SK-N-SH (cell line): ENCODE results near the gene KIDINS220. TPM values are rescaled to one million over a fixed set of nuclear protein-coding genes. Genes with fewer than 3 reads are reported as not detected.

ENCODE experiments used
- CTCF ChIA-PET: fragments of 300-600, 350-600 bp; formaldehyde crosslinking; extraction: SDS; loops from one replicate; lab custom pipeline; 2021; lab: Yijun Ruan, JAX
- POLR2A ChIA-PET: fragments of 350-600 bp; sonication (Branson Sonifier 250); formaldehyde crosslinking; extraction: SDS; loops from one replicate; lab custom pipeline; 2020; ENCODE audit warnings: antibody characterized with exemption, inconsistent platforms; lab: Yijun Ruan, JAX
- DNase-seq: peaks from one replicate; pipeline ENCODE4 v3.0.0; 2012
- H2AFZ ChIP-seq: fragments of 200-600 bp; sonication (generic); 2 replicates; pipeline ENCODE4 v1.8.1; 2016; ENCODE audit warnings: antibody characterized with exemption, mild to moderate bottlenecking, low read depth
- H3F3A ChIP-seq: fragments of 200-600 bp; sonication (generic); replicated peaks from 2 replicates; pipeline ENCODE3; 2016; ENCODE audit warnings: antibody characterized with exemption, mild to moderate bottlenecking; ENCODE audit not compliant: insufficient read depth
- H3K27ac ChIP-seq, 2 experiments: fragments of 200-500 bp in 1 of 2; fragments of 200-600 bp in 1 of 2; sonication (Bioruptor generic) in 1 of 2; sonication (generic), shearing (Covaris generic) in 1 of 2; 2 replicates each; pipeline versions ENCODE4 v1.5.1 to v1.6.1; 2014 to 2016; ENCODE audit warnings: low read depth in 2 of 2, inconsistent platforms in 1 of 2, low read length in 1 of 2, mild to moderate bottlenecking in 1 of 2, mixed read lengths in 1 of 2
- H3K27me3 ChIP-seq: fragments of 200-600 bp; sonication (generic), shearing (Covaris generic); 2 replicates; pipeline ENCODE4 v1.6.1; 2016; ENCODE audit warnings: mixed run types; ENCODE audit not compliant: insufficient read depth
- H3K36me3 ChIP-seq, 2 experiments: fragments of 200-500 bp in 1 of 2; fragments of 200-600 bp in 1 of 2; sonication (Bioruptor generic) in 1 of 2; sonication (generic) in 1 of 2; replicated peaks in 1 of 2; 2 replicates each; pipeline versions ENCODE3 to v1.5.1; 2014 to 2016; ENCODE audit warnings: low read length in 1 of 2, mild to moderate bottlenecking in 1 of 2; ENCODE audit not compliant: insufficient read depth in 2 of 2, control insufficient read depth in 1 of 2
- H3K4me1 ChIP-seq, 2 experiments: fragments of 200-500 bp in 1 of 2; fragments of 200-600 bp in 1 of 2; sonication (Bioruptor generic) in 1 of 2; sonication (generic), shearing (Covaris generic) in 1 of 2; 2 replicates each; pipeline versions ENCODE4 v1.5.1 to v1.6.1; 2014 to 2016; ENCODE audit warnings: low read depth in 1 of 2, low read length in 1 of 2, mixed run types in 1 of 2; ENCODE audit not compliant: insufficient read depth in 2 of 2, control insufficient read depth in 1 of 2
- H3K4me2 ChIP-seq: fragments of 200-600 bp; sonication (generic), shearing (Covaris generic); 2 replicates; pipeline ENCODE4 v1.6.1; 2017; ENCODE audit warnings: mixed run types
- H3K4me3 ChIP-seq, 2 experiments: fragments of 200-500 bp in 1 of 2; fragments of 200-600 bp in 1 of 2; sonication (Bioruptor generic) in 1 of 2; sonication (generic), shearing (Covaris generic) in 1 of 2; 2 replicates each; pipeline versions ENCODE4 v1.5.1 to v1.8.1; 2014 to 2016; ENCODE audit warnings: low read depth in 2 of 2, inconsistent platforms in 1 of 2, low read length in 1 of 2, mild to moderate bottlenecking in 1 of 2, mixed read lengths in 1 of 2, moderate library complexity in 1 of 2
- H3K79me2 ChIP-seq: fragments of 200-600 bp; sonication (generic); 2 replicates; pipeline ENCODE4 v1.8.1; 2017; ENCODE audit warnings: mild to moderate bottlenecking; ENCODE audit not compliant: insufficient read depth
- H3K9ac ChIP-seq: fragments of 200-600 bp; sonication (generic); 2 replicates; pipeline ENCODE4 v1.6.1; 2017; ENCODE audit warnings: mixed run types
- H3K9me2 ChIP-seq: fragments of 200-600 bp; sonication (generic); 2 replicates; pipeline ENCODE4 v1.6.1; 2017; ENCODE audit warnings: mixed run types
- H3K9me3 ChIP-seq: fragments of 200-600 bp; sonication (generic); 2 replicates; pipeline ENCODE4 v1.6.1; 2017; ENCODE audit warnings: mixed run types, mild to moderate bottlenecking, moderate library complexity
- H4K20me1 ChIP-seq: fragments of 200-600 bp; sonication (generic); 2 replicates; pipeline ENCODE4 v1.6.1; 2017; ENCODE audit warnings: mild to moderate bottlenecking, mixed run types; ENCODE audit not compliant: insufficient read depth
- FOXJ3 ChIP-seq: sonication (generic); formaldehyde crosslinking; IDR thresholded peaks from 2 replicates; pipeline ENCODE4 v1.5.1; 2020; ENCODE audit warnings: mild to moderate bottlenecking, missing genetic modification reagents
- FOXM1 ChIP-seq: IDR thresholded peaks from 2 replicates; pipeline ENCODE4 v1.4.0; 2012; ENCODE audit warnings: low read depth, mild to moderate bottlenecking
- GATA2 ChIP-seq: sonication (generic); formaldehyde crosslinking; IDR thresholded peaks from 2 replicates; pipeline ENCODE4 v1.5.0; 2020; ENCODE audit warnings: mild to moderate bottlenecking, missing genetic modification reagents
- JUND ChIP-seq: IDR thresholded peaks from 2 replicates; pipeline ENCODE4 v1.4.0; 2012
- MXI1 ChIP-seq: IDR thresholded peaks from 2 replicates; pipeline ENCODE4 v1.6.1; 2012; ENCODE audit warnings: mild to moderate bottlenecking, low read depth, low read length, improper control_type of control experiment
- PBX3 ChIP-seq: IDR thresholded peaks from 2 replicates; pipeline ENCODE4; 2012
- RCOR1 ChIP-seq: fragments of 150-350 bp; IDR thresholded peaks from 2 replicates; pipeline ENCODE4 v1.6.1; 2017; ENCODE audit warnings: antibody characterized with exemption, low read length
- RFX5 ChIP-seq: IDR thresholded peaks from 2 replicates; pipeline ENCODE4 v1.6.1; 2012; ENCODE audit warnings: mild to moderate bottlenecking, improper control_type of control experiment, low read length
- TCF12 ChIP-seq: IDR thresholded peaks from 2 replicates; pipeline ENCODE4 v1.4.0; 2012
- USF2 ChIP-seq: fragments of 150-350 bp; IDR thresholded peaks from 2 replicates; pipeline ENCODE4 v1.6.1; 2017; ENCODE audit warnings: antibody characterized with exemption, low read length, low read depth, borderline replicate concordance
- WGBS: methylation state at CpG from one replicate; pipeline ENCODE4 v1.1.6; 2017; ENCODE audit warnings: low lambda C conversion rate; 5-methylcytosine and 5-hydroxymethylcytosine counted together
- polyA plus RNA-seq, 3 experiments: library from polyadenylated mRNA; depleted of rRNA; stranded (reverse); fragments of >200 nt; gene quantifications; 2 replicates each; pipeline ENCODE4 v1.2.3, GENCODE V29; 2012

Gene KIDINS220
- polyA plus RNA-seq, 1 of the 3 experiments (the other 2 are of a cell fraction): 18.2 TPM

GRCh38 chr2:8750221-8750620, 87.2 kb downstream of the KIDINS220 start:
- Histone ChIP-seq H3K4me2 (no peak overlapping the region), H3K9ac (no peak overlapping the region), H3K27me3 (no peaks in the 10 kb centered on the region), H3K27ac (peak overlapping the region in 1 of 2 experiments; percentile 12; a peak in 1 of 4 replicates), H3K9me2 (no peaks in the 10 kb centered on the region; the same call in 1 of the 2 replicates), H4K20me1 (peaks cover 5% of the 10 kb centered on the region; the same call in 1 of the 2 replicates), H3K4me1 (peaks cover 11 to 24% of the 10 kb centered on the region in 2 experiments; a peak in 3 of 4 replicates), H3F3A (peaks cover 13% of the 10 kb centered on the region), H3K79me2 (no peaks in the 10 kb centered on the region), H3K9me3 (no peaks in the 10 kb centered on the region), H3K36me3 (peaks cover 25 to 47% of the 10 kb centered on the region in 2 experiments), H3K4me3 (no peak overlapping the region), H2AFZ (no peak overlapping the region)
- CTCF ChIA-PET: interaction anchor here (1.0 to 2.5 kb wide), 2 partner anchors 11 to 14 kb away, joined by 4 to 9 read pairs; no protein-coding TSS in a partner anchor
- WGBS: 81% methylated on average over 7 of the region's 7 CpGs
- POLR2A ChIA-PET: no interaction called here
- TF ChIP-seq FOXJ3 (CRISPR knock-in tag): no peak
- TF ChIP-seq TCF12: peak; percentile 16; the same call in 1 of the 2 replicates
- TF ChIP-seq GATA2 (CRISPR knock-in tag): no peak
- TF ChIP-seq JUND: 0 out of 2 replicates have a peak, but pooled peaks have one; percentile 7
- TF ChIP-seq RFX5: peak; percentile 71; the same call in 1 of the 2 replicates
- TF ChIP-seq RCOR1: no peak
- DNase-seq: no peak

- no peaks in the 10 kb centered on the region for H3K27me3 ChIP-seq
- H3F3A ChIP-seq: peaks cover 5% of the 10 kb centered on the region
- no peak overlapping the region for H3K4me3 ChIP-seq
- H3K9me3 ChIP-seq: no peaks in the 10 kb centered on the region
- 90% methylated on average over 6 of the region's 6 CpGs for WGBS
- DNase-seq: no peak
- H3K9me2 ChIP-seq: no peaks in the 10 kb centered on the region
- no peaks in the 10 kb centered on the region for H3K79me2 ChIP-seq
- peaks cover 2 to 3% of the 10 kb centered on the region in 2 experiments; a peak in 2 of 4 replicates for H3K4me1 ChIP-seq
- H3K36me3 ChIP-seq: peaks cover 43 to 60% of the 10 kb centered on the region in 2 experiments
- H3K9ac ChIP-seq: no peak overlapping the region
- H3K4me2 ChIP-seq: no peak overlapping the region
- ChIA-PET POLR2A (no interaction called here), CTCF (interaction anchor here (1.1 to 1.5 kb wide), 3 partner anchors 11 to 397 kb away, joined by 3 to 5 read pairs (median 4); no protein-coding TSS in a partner anchor)
- H3K27ac ChIP-seq: no peak overlapping the region
- H2AFZ ChIP-seq: no peak overlapping the region
- no peaks in the 10 kb centered on the region for H4K20me1 ChIP-seq
- no peak for TF ChIP-seq TCF12
- no peak for TF ChIP-seq FOXM1
- no peak for TF ChIP-seq MXI1
These were observed 94.2 kb downstream of the KIDINS220 start for GRCh38 chr2:8743261-8743660.

GRCh38 chr2:8740136-8740535, 97.3 kb downstream of the KIDINS220 start:
- H3K36me3 ChIP-seq: peaks cover 47 to 49% of the 10 kb centered on the region in 2 experiments
- ChIA-PET POLR2A (no interaction called here), CTCF (interaction anchor here (1.0 to 2.3 kb wide), 5 partner anchors 9 to 1313 kb away, joined by 3 to 6 read pairs (median 5); no protein-coding TSS in a partner anchor)
- peaks cover 5% of the 10 kb centered on the region for H3F3A ChIP-seq
- 94% methylated on average over 4 of the region's 4 CpGs for WGBS
- TF ChIP-seq MXI1 (no peak), PBX3 (no peak), USF2 (no peak)
- H3K4me3 ChIP-seq: no peak overlapping the region
- H3K4me2 ChIP-seq: no peak overlapping the region
- H2AFZ ChIP-seq: no peak overlapping the region
- no peaks in the 10 kb centered on the region for H4K20me1 ChIP-seq
- H3K4me1 ChIP-seq: peaks cover 3 to 8% of the 10 kb centered on the region in 2 experiments; a peak in 2 of 4 replicates
- H3K27ac ChIP-seq: no peak overlapping the region
- no peak for DNase-seq
- no peaks in the 10 kb centered on the region for H3K9me2 ChIP-seq
- H3K27me3 ChIP-seq: no peaks in the 10 kb centered on the region
- H3K79me2 ChIP-seq: no peaks in the 10 kb centered on the region
- H3K9ac ChIP-seq: no peak overlapping the region
- no peaks in the 10 kb centered on the region for H3K9me3 ChIP-seq
